B cell (primary cell): ENCODE data around the gene DKK3. TPM values are rescaled to one million over a fixed set of nuclear protein-coding genes. Genes with fewer than 3 reads are reported as not detected.

Experiments used
- ATAC-seq: fragments of 200-7000 bp; cut with Tn5 transposase; one replicate; pipeline ENCODE4 v1.10.0; 2021; ENCODE audit warnings: low read depth, mild to moderate bottlenecking, moderate number of reproducible peaks, moderate library complexity
- CTCF ChIA-PET: fragments of 350-600 bp; sonication (Branson Sonifier 250); formaldehyde crosslinking; loops from one replicate; lab custom pipeline; 2021; ENCODE audit warnings: antibody characterized with exemption, inconsistent platforms; lab: Charles Lee
- POLR2A ChIA-PET: fragments of 350-600 bp; sonication (Branson Sonifier 250); formaldehyde crosslinking; loops from one replicate; lab custom pipeline; 2021; ENCODE audit warnings: antibody characterized with exemption; lab: Charles Lee
- DNase-seq: peaks from one replicate; pipeline ENCODE4 v3.0.0; 2013
- H2AFZ ChIP-seq: 2 replicates; pipeline ENCODE4 v1.6.1; 2012; ENCODE audit warnings: mild to moderate bottlenecking, low read depth, low read length; ENCODE audit not compliant: insufficient read depth, poor library complexity, severe bottlenecking
- H3K27ac ChIP-seq, 2 donors: 1 replicate in 1 of 2; 2 replicates in 1 of 2; pipeline ENCODE4 v1.5.1; 2012 to 2013; ENCODE audit warnings: low read length in 2 of 2, mild to moderate bottlenecking in 2 of 2, moderate library complexity in 1 of 2
- H3K27me3 ChIP-seq, 4 experiments: fragments of 200-600 bp in 1 of 4; sonication (generic) in 1 of 4; replicated peaks in 1 of 4; 1 replicate in 2 of 4; 2 replicates in 2 of 4; pipeline versions ENCODE4 v1.6.1 to v1.7.0; 2013 to 2016; ENCODE audit warnings: low read length in 3 of 4, mild to moderate bottlenecking in 2 of 4, mixed read lengths in 1 of 4, moderate library complexity in 1 of 4; ENCODE audit not compliant: insufficient read depth in 4 of 4, control insufficient read depth in 3 of 4; ENCODE audit errors: control extremely low read depth in 1 of 4
- H3K36me3 ChIP-seq, 2 experiments: replicated peaks in 1 of 2; 1 replicate in 1 of 2; 2 replicates in 1 of 2; pipeline versions ENCODE4 v1.6.1 to v1.7.1; 2013; ENCODE audit warnings: low read length in 1 of 2; ENCODE audit not compliant: insufficient read depth in 2 of 2, control insufficient read depth in 1 of 2; ENCODE audit errors: control extremely low read depth in 1 of 2, extremely low read depth in 1 of 2
- H3K4me1 ChIP-seq, 2 donors: fragments of 200-600 bp in 1 of 2; sonication (generic) in 1 of 2; 1 replicate in 1 of 2; 2 replicates in 1 of 2; pipeline versions ENCODE4 v1.5.1 to v1.6.1; 2013 to 2017; ENCODE audit warnings: low read length in 2 of 2; ENCODE audit not compliant: control insufficient read depth in 2 of 2, insufficient read depth in 2 of 2
- H3K4me2 ChIP-seq: replicated peaks from 2 replicates; pipeline ENCODE3; 2012; ENCODE audit warnings: mild to moderate bottlenecking, low read depth, low read length; ENCODE audit not compliant: poor library complexity, severe bottlenecking
- H3K4me3 ChIP-seq, 5 experiments: fragments of 200-600 bp in 1 of 5; sonication (generic) in 1 of 5; 1 replicate in 3 of 5; 2 replicates in 2 of 5; pipeline versions ENCODE4 v1.5.1 to v1.7.0; 2011 to 2016; ENCODE audit warnings: low read length in 4 of 5, mild to moderate bottlenecking in 4 of 5, low read depth in 2 of 5, control low read depth in 1 of 5, moderate library complexity in 1 of 5; ENCODE audit not compliant: insufficient read depth in 1 of 5; ENCODE audit errors: control extremely low read depth in 1 of 5, extremely low read depth in 1 of 5
- H3K79me2 ChIP-seq: fragments of 200-600 bp; sonication (generic); one replicate; pipeline ENCODE4 v1.6.0; 2016; ENCODE audit warnings: low read length; ENCODE audit not compliant: control insufficient read depth, insufficient read depth
- H3K9ac ChIP-seq: fragments of 200-600 bp; sonication (generic); 2 replicates; pipeline ENCODE4 v1.6.1; 2017; ENCODE audit warnings: mild to moderate bottlenecking, low read length, moderate library complexity
- H3K9me3 ChIP-seq, 3 donors: one replicate each; pipeline versions ENCODE4 v1.6.1 to v1.7.1; 2013; ENCODE audit warnings: low read length in 2 of 3; ENCODE audit not compliant: control insufficient read depth in 2 of 3, insufficient read depth in 1 of 3; ENCODE audit errors: control extremely low read depth in 1 of 3
- H4K20me1 ChIP-seq: 2 replicates; pipeline ENCODE4 v1.6.0; 2012; ENCODE audit warnings: mild to moderate bottlenecking, low read length; ENCODE audit not compliant: insufficient read depth, control insufficient read depth, poor library complexity, severe bottlenecking
- H3K27ac Mint-ChIP-seq: one replicate; pipeline ENCODE4 v1.8.0; 2021; ENCODE audit warnings: mixed read lengths
- H3K27me3 Mint-ChIP-seq: one replicate; pipeline ENCODE4 v1.8.0; 2021; ENCODE audit warnings: mixed read lengths
- H3K4me1 Mint-ChIP-seq: one replicate; pipeline ENCODE4 v1.8.0; 2021; ENCODE audit warnings: mixed read lengths
- H3K4me3 Mint-ChIP-seq: one replicate; pipeline ENCODE4 v1.8.0; 2021; ENCODE audit warnings: mixed read lengths
- H3K9me3 Mint-ChIP-seq: one replicate; pipeline ENCODE4 v1.8.0; 2022; ENCODE audit warnings: mixed read lengths; ENCODE audit not compliant: insufficient read depth
- EZH2 ChIP-seq: IDR thresholded peaks from 2 replicates; pipeline ENCODE4 v1.6.1; 2012; ENCODE audit warnings: borderline replicate concordance, low read depth, mild to moderate bottlenecking, moderate library complexity, low read length; ENCODE audit not compliant: insufficient read depth, poor library complexity, severe bottlenecking
- WGBS: methylation state at CpG from one replicate; pipeline ENCODE4 v1.1.5; 2013; ENCODE audit warnings: missing lambda C conversion rate; ENCODE audit not compliant: insufficient coverage; 5-methylcytosine and 5-hydroxymethylcytosine counted together
- intact Hi-C: fragments of 100-400 bp; cut with micrococcal nuclease; formaldehyde crosslinking; loops from one replicate; pipeline ENCODE4 v1.10.0; 2022
- polyA plus RNA-seq: library from polyadenylated mRNA; depleted of rRNA; stranded (reverse); fragments of >200 nt; gene quantifications from 2 replicates; pipeline ENCODE4 v1.2.3, GENCODE V29; 2012
- total RNA-seq, 2 donors: library from RNA; stranded (reverse); fragments of 120-200 nt in 1 of 2; gene quantifications; 1 replicate in 1 of 2; 2 replicates in 1 of 2; pipeline versions ENCODE4 v1.2.3 to v1.2.4, GENCODE V29; 2013 to 2022
- TF ChIP-seq, protein P1 (sequence below): fragments of 200-600 bp; IDR thresholded peaks from one replicate; pipeline ENCODE4 v1.8.0; 2022; ENCODE audit warnings: antibody characterized with exemption, mild to moderate bottlenecking

The DKK3 gene
- total and polyA plus RNA-seq, 2 donors (not counting 1 experiment from before 2014, with no cell fraction given): 0.33 TPM; not detected in 1

GRCh38 chr11:12044799-12045198, 36.4 kb upstream of the DKK3 start:
- H3K9ac ChIP-seq: no peak overlapping the region
- H3K36me3 ChIP-seq: no peaks in the 10 kb centered on the region
- H3K4me1 ChIP-seq: no peaks in the 10 kb centered on the region
- POLR2A ChIA-PET: no interaction called here
- intact Hi-C loops: loop anchor here (1.0 to 5.0 kb wide), 2 partner anchors 245 to 1017 kb away; no protein-coding TSS in a partner anchor
- H3K27ac ChIP-seq: no peak overlapping the region
- WGBS: 84% methylated on average over 8 of the region's 8 CpGs
- H3K9me3 ChIP-seq: no peaks in the 10 kb centered on the region
- TF ChIP-seq, protein P1, sequence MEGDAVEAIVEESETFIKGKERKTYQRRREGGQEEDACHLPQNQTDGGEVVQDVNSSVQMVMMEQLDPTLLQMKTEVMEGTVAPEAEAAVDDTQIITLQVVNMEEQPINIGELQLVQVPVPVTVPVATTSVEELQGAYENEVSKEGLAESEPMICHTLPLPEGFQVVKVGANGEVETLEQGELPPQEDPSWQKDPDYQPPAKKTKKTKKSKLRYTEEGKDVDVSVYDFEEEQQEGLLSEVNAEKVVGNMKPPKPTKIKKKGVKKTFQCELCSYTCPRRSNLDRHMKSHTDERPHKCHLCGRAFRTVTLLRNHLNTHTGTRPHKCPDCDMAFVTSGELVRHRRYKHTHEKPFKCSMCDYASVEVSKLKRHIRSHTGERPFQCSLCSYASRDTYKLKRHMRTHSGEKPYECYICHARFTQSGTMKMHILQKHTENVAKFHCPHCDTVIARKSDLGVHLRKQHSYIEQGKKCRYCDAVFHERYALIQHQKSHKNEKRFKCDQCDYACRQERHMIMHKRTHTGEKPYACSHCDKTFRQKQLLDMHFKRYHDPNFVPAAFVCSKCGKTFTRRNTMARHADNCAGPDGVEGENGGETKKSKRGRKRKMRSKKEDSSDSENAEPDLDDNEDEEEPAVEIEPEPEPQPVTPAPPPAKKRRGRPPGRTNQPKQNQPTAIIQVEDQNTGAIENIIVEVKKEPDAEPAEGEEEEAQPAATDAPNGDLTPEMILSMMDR: no peak
- TF ChIP-seq EZH2: no peak
- H3K4me3 ChIP-seq: no peak overlapping the region
- Mint-ChIP-seq H3K27me3 (peaks cover 9% of the 10 kb centered on the region), H3K9me3 (no peaks in the 10 kb centered on the region), H3K27ac (no peak overlapping the region), H3K4me3 (no peak overlapping the region), H3K4me1 (no peaks in the 10 kb centered on the region)
- CTCF ChIA-PET: interaction anchor here (0.7 to 6.5 kb wide), 22 partner anchors 8 to 1017 kb away, joined by 3 to 84 read pairs (median 4); no protein-coding TSS in a partner anchor
- no peaks in the 10 kb centered on the region for H4K20me1 ChIP-seq
- no peak overlapping the region for H3K4me2 ChIP-seq
- H3K27me3 ChIP-seq: no peaks in the 10 kb centered on the region
- peak; percentile 10 for DNase-seq
- no peak for ATAC-seq
- H3K79me2 ChIP-seq: no peaks in the 10 kb centered on the region
- no peak overlapping the region for H2AFZ ChIP-seq

DNA sequence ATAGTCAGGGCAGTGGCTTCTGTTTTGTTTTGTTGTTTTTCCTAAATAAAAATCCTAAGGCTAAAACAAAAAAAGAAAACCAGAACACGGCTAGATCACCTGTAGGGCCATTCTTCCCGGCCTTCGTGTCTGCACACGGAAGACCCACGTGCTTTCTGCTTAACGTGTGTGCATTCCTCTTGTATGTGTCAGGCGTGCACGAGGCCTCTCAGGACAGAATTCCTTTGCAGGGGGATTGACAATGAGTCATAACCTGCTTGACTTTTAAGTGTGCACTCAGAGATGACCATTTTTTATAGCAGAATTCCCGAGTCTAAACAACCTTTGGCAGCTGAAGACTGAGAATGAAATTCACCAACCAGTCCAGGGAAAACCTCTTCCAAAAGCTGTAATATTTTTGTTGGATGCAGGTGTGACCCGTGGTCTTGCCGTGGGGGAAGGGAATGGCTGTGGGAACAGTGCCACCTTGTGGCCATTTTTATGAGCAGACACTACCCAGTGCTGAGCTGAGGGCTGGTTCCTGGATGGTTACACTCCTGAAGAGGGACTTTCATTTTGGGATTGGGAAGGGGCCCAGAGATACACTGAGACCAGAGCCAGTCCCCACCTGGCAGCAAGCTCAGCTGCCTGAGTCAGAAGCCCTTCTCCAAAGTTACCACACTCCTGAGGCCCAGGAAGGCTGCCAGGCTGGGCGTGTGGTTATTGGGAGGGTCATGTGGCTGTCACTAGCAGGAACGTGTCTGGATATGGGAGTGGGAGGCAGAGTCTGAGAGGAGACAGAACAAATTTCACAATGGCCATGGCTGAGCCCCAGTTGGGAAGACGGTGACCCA, 35.7 kb upstream of the DKK3 start:
- Histone ChIP-seq H3K4me1 (no peaks in the 10 kb centered on the region), H3K9me3 (no peaks in the 10 kb centered on the region), H3K36me3 (no peaks in the 10 kb centered on the region), H3K79me2 (no peaks in the 10 kb centered on the region), H2AFZ (no peak overlapping the region), H3K27me3 (no peaks in the 10 kb centered on the region), H3K27ac (no peak overlapping the region), H3K4me3 (no peak overlapping the region), H4K20me1 (no peaks in the 10 kb centered on the region), H3K9ac (no peak overlapping the region), H3K4me2 (no peak overlapping the region)
- no peak for TF ChIP-seq EZH2
- TF ChIP-seq, protein P1: peak; percentile 93
- peak; percentile 69 for ATAC-seq
- POLR2A ChIA-PET: no interaction called here
- 51% methylated on average over 12 of the region's 14 CpGs for WGBS
- Mint-ChIP-seq H3K27me3 (peaks cover 8% of the 10 kb centered on the region), H3K4me3 (no peak overlapping the region), H3K4me1 (no peaks in the 10 kb centered on the region), H3K27ac (no peak overlapping the region), H3K9me3 (no peaks in the 10 kb centered on the region)
- intact Hi-C loops: loop anchor here (1.0 kb wide), 1 partner anchor 245 kb away; no protein-coding TSS in a partner anchor
- DNase-seq: peak; percentile 71
- CTCF ChIA-PET: interaction anchor here (0.7 to 6.5 kb wide), 24 partner anchors 7 to 1016 kb away, joined by 3 to 84 read pairs (median 4); no protein-coding TSS in a partner anchor
